ENCODE measurements around the gene MEF2C.

Gene MEF2C

DNA sequence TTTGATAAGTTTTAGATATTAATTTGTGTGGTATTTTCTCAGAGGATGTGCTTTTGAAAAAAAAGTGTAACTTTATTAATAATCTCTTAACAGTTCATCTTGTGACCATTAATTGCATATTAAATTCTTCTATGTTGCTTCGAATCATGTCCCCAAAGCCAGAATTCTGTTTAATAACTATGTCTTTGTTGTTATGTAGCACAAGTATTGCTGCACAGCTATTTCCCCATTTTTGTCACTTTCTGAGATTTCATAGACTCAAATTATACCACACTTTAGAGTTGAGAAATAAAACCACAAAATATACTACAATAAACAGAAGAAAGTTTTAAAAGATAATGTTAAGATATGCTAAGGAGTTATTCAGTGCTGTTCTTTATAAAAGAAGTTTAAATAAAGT lies 2.8 kb downstream of the MEF2C start:
- no peak for ATAC-seq
- peaks cover 21% of the 10 kb centered on the region for H3K4me1 Mint-ChIP-seq
- no peak overlapping the region for H3K27ac Mint-ChIP-seq
- H3K4me3 Mint-ChIP-seq = no peak overlapping the region
- no peaks in the 10 kb centered on the region for H3K36me3 Mint-ChIP-seq
- DNase-seq (ENCODE audit: low spot score in 2 of 2) = no peak
- no peaks in the 10 kb centered on the region for H3K9me3 Mint-ChIP-seq

- H3K27ac Mint-ChIP-seq = no peak overlapping the region
- peaks cover 21% of the 10 kb centered on the region for H3K4me1 Mint-ChIP-seq
- DNase-seq (ENCODE audit: low spot score in 2 of 2) = no peak
- H3K4me3 Mint-ChIP-seq = no peak overlapping the region
- H3K36me3 Mint-ChIP-seq = no peaks in the 10 kb centered on the region
- ATAC-seq = no peak
- H3K9me3 Mint-ChIP-seq = no peaks in the 10 kb centered on the region
These were observed 3.3 kb downstream of the MEF2C start for GRCh38 chr5:88879724-88880123.

- no peaks in the 10 kb centered on the region for H3K36me3 Mint-ChIP-seq
- H3K9me3 Mint-ChIP-seq = no peaks in the 10 kb centered on the region
- H3K27ac Mint-ChIP-seq = no peak overlapping the region
- H3K4me3 Mint-ChIP-seq = no peak overlapping the region
- H3K4me1 Mint-ChIP-seq = peaks cover 17% of the 10 kb centered on the region
- ATAC-seq = no peak
- DNase-seq (ENCODE audit: low spot score in 2 of 2) = no peak
These were observed 4.0 kb downstream of the MEF2C start for GRCh38 chr5:88878976-88879375.

DNA sequence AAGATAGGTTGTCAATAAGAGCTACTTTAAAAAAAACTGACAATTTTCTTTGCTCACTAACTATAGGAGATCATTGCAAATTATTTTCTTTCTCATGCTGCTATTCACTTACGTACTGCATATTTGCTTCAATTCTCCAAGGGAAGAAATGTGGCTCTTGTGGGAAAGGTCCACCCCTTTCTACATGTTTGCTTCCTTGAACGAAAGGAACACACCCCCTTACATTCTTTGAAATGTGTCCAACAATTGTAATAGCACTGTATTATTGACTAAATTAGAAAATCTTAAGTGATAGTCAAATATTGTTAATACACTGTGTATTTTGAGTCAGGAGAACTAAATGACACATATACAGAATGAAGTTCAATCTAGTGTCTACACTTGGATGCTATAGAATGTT lies 5.2 kb downstream of the MEF2C start:
- H3K36me3 Mint-ChIP-seq = no peaks in the 10 kb centered on the region
- H3K9me3 Mint-ChIP-seq = peaks cover 2% of the 10 kb centered on the region
- ATAC-seq (no peak), DNase-seq (ENCODE audit: low spot score in 2 of 2) (no peak)
- no peak overlapping the region for H3K4me3 Mint-ChIP-seq
- H3K4me1 Mint-ChIP-seq = peaks cover 5% of the 10 kb centered on the region
- H3K27ac Mint-ChIP-seq = no peak overlapping the region

- ATAC-seq (no peak), DNase-seq (ENCODE audit: low spot score in 2 of 2) (no peak)
- H3K9me3 Mint-ChIP-seq = peaks cover 2% of the 10 kb centered on the region
- no peaks in the 10 kb centered on the region for H3K4me1 Mint-ChIP-seq
- no peaks in the 10 kb centered on the region for H3K36me3 Mint-ChIP-seq
- H3K27ac Mint-ChIP-seq = no peak overlapping the region
- H3K4me3 Mint-ChIP-seq = no peak overlapping the region
These were observed 6.3 kb downstream of the MEF2C start for GRCh38 chr5:88876714-88877113.

GRCh38 chr5:88875341-88876234 lies 7.4 kb downstream of the MEF2C start:
- DNase-seq (ENCODE audit: low spot score in 2 of 2) = no peak
- H3K36me3 Mint-ChIP-seq = no peaks in the 10 kb centered on the region
- H3K27ac Mint-ChIP-seq = no peak overlapping the region
- H3K4me3 Mint-ChIP-seq = no peak overlapping the region
- peaks cover 5% of the 10 kb centered on the region for H3K9me3 Mint-ChIP-seq
- ATAC-seq = no peak
- H3K4me1 Mint-ChIP-seq = no peaks in the 10 kb centered on the region

GRCh38 chr5:88873447-88873846 lies 9.5 kb downstream of the MEF2C start:
- Mint-ChIP-seq H3K9me3 (peaks cover 5% of the 10 kb centered on the region), H3K27ac (no peak overlapping the region), H3K4me3 (no peak overlapping the region), H3K36me3 (no peaks in the 10 kb centered on the region), H3K4me1 (no peaks in the 10 kb centered on the region)
- DNase-seq (ENCODE audit: low spot score in 2 of 2) (no peak), ATAC-seq (no peak)

DNA sequence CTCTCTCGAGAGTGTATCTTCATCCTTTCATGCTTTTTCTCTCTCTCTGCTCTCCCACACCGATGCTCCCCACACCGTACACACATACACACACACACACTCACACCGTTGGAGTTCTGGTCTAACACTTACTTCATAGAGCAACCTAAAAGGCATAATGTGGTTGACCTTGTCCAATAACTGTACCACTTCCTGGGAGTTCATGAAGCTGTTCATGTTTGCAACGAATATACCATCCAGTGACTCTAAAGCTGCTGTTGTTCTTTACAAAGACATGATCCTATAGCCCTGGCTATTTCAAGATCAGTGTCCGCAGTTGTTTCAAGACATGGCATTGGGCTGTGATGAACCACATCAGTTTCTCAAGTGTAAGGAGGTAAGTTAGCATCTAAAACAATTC lies 10.0 kb downstream of the MEF2C start:
- no peak for ATAC-seq
- no peak for DNase-seq (ENCODE audit: low spot score in 2 of 2)
- Mint-ChIP-seq H3K4me3 (no peak overlapping the region), H3K27ac (no peak overlapping the region), H3K9me3 (peaks cover 5% of the 10 kb centered on the region), H3K4me1 (no peaks in the 10 kb centered on the region), H3K36me3 (no peaks in the 10 kb centered on the region)

GRCh38 chr5:88870285-88870684 lies 12.7 kb downstream of the MEF2C start:
- H3K4me3 Mint-ChIP-seq = no peak overlapping the region
- no peaks in the 10 kb centered on the region for H3K4me1 Mint-ChIP-seq
- H3K9me3 Mint-ChIP-seq = peaks cover 5% of the 10 kb centered on the region
- DNase-seq (ENCODE audit: low spot score in 2 of 2) (no peak), ATAC-seq (no peak)
- no peak overlapping the region for H3K27ac Mint-ChIP-seq
- H3K36me3 Mint-ChIP-seq = no peaks in the 10 kb centered on the region

- ATAC-seq (no peak), DNase-seq (ENCODE audit: low spot score in 2 of 2) (no peak)
- Mint-ChIP-seq H3K27ac (no peak overlapping the region), H3K36me3 (no peaks in the 10 kb centered on the region), H3K4me3 (no peak overlapping the region), H3K9me3 (peaks cover 5% of the 10 kb centered on the region), H3K4me1 (no peaks in the 10 kb centered on the region)
These were observed 14.4 kb downstream of the MEF2C start for GRCh38 chr5:88868468-88869068.

- no peaks in the 10 kb centered on the region for H3K4me1 Mint-ChIP-seq
- ATAC-seq (no peak), DNase-seq (ENCODE audit: low spot score in 2 of 2) (no peak)
- H3K4me3 Mint-ChIP-seq = no peak overlapping the region
- no peaks in the 10 kb centered on the region for H3K36me3 Mint-ChIP-seq
- no peak overlapping the region for H3K27ac Mint-ChIP-seq
- peaks cover 3% of the 10 kb centered on the region for H3K9me3 Mint-ChIP-seq
These were observed 15.3 kb downstream of the MEF2C start for GRCh38 chr5:88867638-88868037.

GRCh38 chr5:88863523-88863922 lies 19.5 kb downstream of the MEF2C start:
- Mint-ChIP-seq H3K4me1 (no peaks in the 10 kb centered on the region), H3K27ac (no peak overlapping the region), H3K36me3 (no peaks in the 10 kb centered on the region), H3K4me3 (no peak overlapping the region), H3K9me3 (no peaks in the 10 kb centered on the region)
- ATAC-seq (no peak), DNase-seq (ENCODE audit: low spot score in 2 of 2) (no peak)

DNA sequence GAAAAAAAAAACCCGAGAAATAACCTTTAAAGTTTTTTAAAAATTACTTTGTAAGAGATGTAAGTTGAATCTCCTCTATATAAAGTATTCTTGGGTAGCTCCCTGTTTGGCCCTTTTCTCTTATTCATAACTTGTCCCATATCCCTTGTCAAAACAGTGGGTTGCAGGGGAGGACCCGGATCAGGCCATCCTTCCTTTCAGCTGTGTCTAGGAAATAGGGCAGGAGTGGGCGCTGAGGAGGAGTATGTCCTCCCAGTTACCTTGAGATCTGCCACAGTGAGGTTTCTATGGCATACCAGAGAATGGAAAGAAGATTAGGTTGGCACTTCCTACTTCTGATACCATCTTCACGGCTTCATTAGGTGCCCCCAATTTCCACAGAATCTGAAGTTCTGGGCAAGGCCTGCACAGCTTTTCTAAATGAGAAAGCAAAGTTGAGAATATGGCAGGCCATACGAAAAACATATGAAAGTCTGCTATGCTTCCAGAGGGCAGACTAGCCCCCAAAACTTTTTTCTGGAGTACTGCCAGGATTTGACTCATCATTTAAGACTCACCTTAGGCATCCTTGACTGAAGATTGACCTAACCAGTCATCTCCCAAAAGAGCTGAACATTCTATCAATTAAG lies 20.3 kb downstream of the MEF2C start:
- H3K27ac Mint-ChIP-seq = no peak overlapping the region

GRCh38 chr5:88861231-88861630 lies 21.8 kb downstream of the MEF2C start:
- ATAC-seq = no peak
- DNase-seq (ENCODE audit: low spot score in 2 of 2) = no peak
- H3K4me3 Mint-ChIP-seq = no peak overlapping the region
- H3K27ac Mint-ChIP-seq = no peak overlapping the region
- no peaks in the 10 kb centered on the region for H3K4me1 Mint-ChIP-seq
- no peaks in the 10 kb centered on the region for H3K36me3 Mint-ChIP-seq
- peaks cover 5% of the 10 kb centered on the region for H3K9me3 Mint-ChIP-seq

More for the DNA sequence above, 20.3 kb downstream of the MEF2C start:
- H3K36me3 Mint-ChIP-seq = no peaks in the 10 kb centered on the region
- peaks cover 2% of the 10 kb centered on the region for H3K9me3 Mint-ChIP-seq
- H3K4me3 Mint-ChIP-seq = no peak overlapping the region
- no peak for DNase-seq (ENCODE audit: low spot score in 2 of 2)
- ATAC-seq = no peak
- no peaks in the 10 kb centered on the region for H3K4me1 Mint-ChIP-seq

- H3K27ac Mint-ChIP-seq = no peak overlapping the region
- no peaks in the 10 kb centered on the region for H3K36me3 Mint-ChIP-seq
- no peak for ATAC-seq
- no peak for DNase-seq (ENCODE audit: low spot score in 2 of 2)
- peaks cover 5% of the 10 kb centered on the region for H3K9me3 Mint-ChIP-seq
- H3K4me1 Mint-ChIP-seq = no peaks in the 10 kb centered on the region
- H3K4me3 Mint-ChIP-seq = no peak overlapping the region
These were observed 22.5 kb downstream of the MEF2C start for GRCh38 chr5:88860501-88860900.

GRCh38 chr5:88858392-88858791 lies 24.6 kb downstream of the MEF2C start:
- DNase-seq (ENCODE audit: low spot score in 2 of 2) (no peak), ATAC-seq (no peak)
- no peak overlapping the region for H3K4me3 Mint-ChIP-seq
- no peaks in the 10 kb centered on the region for H3K4me1 Mint-ChIP-seq
- H3K9me3 Mint-ChIP-seq = peaks cover 5% of the 10 kb centered on the region
- no peak overlapping the region for H3K27ac Mint-ChIP-seq
- H3K36me3 Mint-ChIP-seq = no peaks in the 10 kb centered on the region
